H1 (cell line): Measurements from ENCODE around the gene PRR30. TPM values are rescaled to one million over a fixed set of nuclear protein-coding genes. Genes with fewer than 3 reads are reported as not detected.

ENCODE experiments used
- CTCF ChIA-PET: fragments of 300-600 bp; sonication (Branson Sonifier 250); formaldehyde crosslinking; loops from one replicate; lab custom pipeline; 2021; ENCODE audit not compliant: partially characterized antibody; lab: Charles Lee
- POLR2A ChIA-PET: fragments of 300-600 bp; sonication (Branson Sonifier 250); formaldehyde crosslinking; loops from one replicate; lab custom pipeline; 2021; ENCODE audit warnings: inconsistent platforms; ENCODE audit not compliant: partially characterized antibody; lab: Charles Lee
- DNase-seq, 2 experiments: peaks; one replicate each; pipeline versions ENCODE4 v3.0.0 to v3.0.0-alpha.2; 2010 to 2022; ENCODE audit warnings: low spot score in 2 of 2, low read depth in 1 of 2, mixed read lengths in 1 of 2
- FAIRE-seq: peaks from 2 replicates; lab custom pipeline; 2011; peaks lifted over from hg19 to GRCh38; lab: Jason Lieb, UNC
- H2AFZ ChIP-seq: 2 replicates; pipeline ENCODE4 v1.8.1; 2012; ENCODE audit warnings: low read length, inconsistent platforms
- H2AK5ac ChIP-seq: 2 replicates; pipeline ENCODE4 v1.6.1; 2013; ENCODE audit warnings: low read depth, low read length
- H2BK120ac ChIP-seq: replicated peaks from 2 replicates; pipeline ENCODE3; 2013; ENCODE audit warnings: low read depth, low read length, inconsistent platforms
- H2BK12ac ChIP-seq: 2 replicates; pipeline ENCODE4 v1.6.1; 2013; ENCODE audit warnings: low read depth, low read length
- H2BK15ac ChIP-seq: 2 replicates; pipeline ENCODE4 v1.6.1; 2013; ENCODE audit warnings: low read length
- H2BK20ac ChIP-seq: 2 replicates; pipeline ENCODE4 v1.6.1; 2013; ENCODE audit warnings: low read length
- H2BK5ac ChIP-seq: 2 replicates; pipeline ENCODE4 v1.6.1; 2013; ENCODE audit warnings: low read depth, low read length
- H3K14ac ChIP-seq: 2 replicates; pipeline ENCODE4 v1.6.1; 2013; ENCODE audit warnings: inconsistent platforms; ENCODE audit not compliant: insufficient read length
- H3K18ac ChIP-seq: 2 replicates; pipeline ENCODE4 v1.6.1; 2013; ENCODE audit warnings: low read length; ENCODE audit errors: extremely low read depth
- H3K23ac ChIP-seq: 2 replicates; pipeline ENCODE4 v1.6.1; 2013; ENCODE audit warnings: inconsistent platforms; ENCODE audit not compliant: insufficient read length
- H3K23me2 ChIP-seq: 2 replicates; pipeline ENCODE4 v1.6.1; 2013; ENCODE audit warnings: low read depth, low read length
- H3K27ac ChIP-seq: 2 replicates; pipeline ENCODE4 v1.6.1; 2011; ENCODE audit warnings: low read depth, low read length, inconsistent platforms
- H3K27me3 ChIP-seq, 4 experiments: replicated peaks in 1 of 4; 1 replicate in 1 of 4; 2 replicates in 3 of 4; pipeline versions ENCODE4 v1.6.1 to v1.8.1; 2011 to 2013; ENCODE audit warnings: low read length in 3 of 4, mild to moderate bottlenecking in 3 of 4, inconsistent platforms in 2 of 4, mixed read lengths in 2 of 4, moderate library complexity in 1 of 4; ENCODE audit not compliant: control insufficient read depth in 3 of 4, insufficient read depth in 3 of 4; ENCODE audit errors: extremely low read depth in 1 of 4
- H3K36me3 ChIP-seq, 4 experiments: 2 replicates each; pipeline versions ENCODE4 v1.6.1 to v1.8.1; 2011 to 2013; ENCODE audit warnings: mild to moderate bottlenecking in 4 of 4, low read length in 3 of 4, moderate library complexity in 2 of 4, control low read depth in 1 of 4, inconsistent platforms in 1 of 4; ENCODE audit not compliant: insufficient read depth in 4 of 4, control insufficient read depth in 2 of 4
- H3K4ac ChIP-seq: replicated peaks from 2 replicates; pipeline ENCODE3; 2013; ENCODE audit warnings: low read length, low read depth, mixed read lengths, inconsistent platforms; ENCODE audit not compliant: insufficient read length
- H3K4me1 ChIP-seq, 4 experiments: replicated peaks in 1 of 4; 1 replicate in 1 of 4; 2 replicates in 3 of 4; pipeline versions ENCODE4 v1.6.1 to v1.8.1; 2011 to 2013; ENCODE audit warnings: low read length in 3 of 4, inconsistent platforms in 2 of 4, mixed read lengths in 1 of 4; ENCODE audit not compliant: insufficient read depth in 4 of 4, control insufficient read depth in 3 of 4
- H3K4me2 ChIP-seq, 2 experiments: 2 replicates each; pipeline versions ENCODE4 v1.6.1 to v1.8.1; 2011 to 2013; ENCODE audit warnings: low read depth in 2 of 2, low read length in 2 of 2, control low read depth in 1 of 2, inconsistent platforms in 1 of 2, mild to moderate bottlenecking in 1 of 2; ENCODE audit not compliant: insufficient read depth in 1 of 2
- H3K4me3 ChIP-seq, 4 experiments: fragments of 200-600, 300-600 bp in 1 of 4; sonication (generic), shearing (Covaris generic), sonication (Bioruptor Twin) in 1 of 4; 2 replicates each; pipeline versions ENCODE4 v1.5.1 to v1.8.1; 2011 to 2016; ENCODE audit warnings: low read length in 4 of 4, low read depth in 3 of 4, control low read depth in 2 of 4, inconsistent platforms in 2 of 4, mild to moderate bottlenecking in 2 of 4, mixed read lengths in 1 of 4, moderate library complexity in 1 of 4; ENCODE audit not compliant: insufficient read depth in 2 of 4; ENCODE audit errors: extremely low read depth in 1 of 4
- H3K56ac ChIP-seq: replicated peaks from 2 replicates; pipeline ENCODE3; 2013; ENCODE audit warnings: low read depth, mild to moderate bottlenecking, mixed read lengths, low read length, inconsistent platforms; ENCODE audit not compliant: insufficient read length
- H3K79me1 ChIP-seq: 2 replicates; pipeline ENCODE4 v1.6.1; 2013; ENCODE audit warnings: low read depth, low read length, control low read depth
- H3K79me2 ChIP-seq, 2 experiments: 2 replicates each; pipeline versions ENCODE4 v1.6.1 to v1.8.1; 2012 to 2013; ENCODE audit warnings: low read length in 2 of 2, mild to moderate bottlenecking in 2 of 2, inconsistent platforms in 1 of 2; ENCODE audit not compliant: insufficient read depth in 2 of 2, control insufficient read depth in 1 of 2
- H3K9ac ChIP-seq, 4 experiments: replicated peaks in 1 of 4; 1 replicate in 1 of 4; 2 replicates in 3 of 4; pipeline versions ENCODE4 v1.6.1 to v1.8.1; 2011 to 2013; ENCODE audit warnings: low read depth in 3 of 4, low read length in 3 of 4, control low read depth in 2 of 4, mild to moderate bottlenecking in 2 of 4, moderate library complexity in 2 of 4, inconsistent platforms in 1 of 4; ENCODE audit errors: extremely low read depth in 1 of 4
- H3K9me3 ChIP-seq, 2 experiments: 2 replicates each; pipeline versions ENCODE4 v1.6.1 to v1.8.1; 2012 to 2013; ENCODE audit warnings: mild to moderate bottlenecking in 2 of 2, moderate library complexity in 2 of 2, control low read depth in 1 of 2, inconsistent platforms in 1 of 2, low read depth in 1 of 2, low read length in 1 of 2, mixed read lengths in 1 of 2; ENCODE audit not compliant: insufficient read depth in 2 of 2
- H4K20me1 ChIP-seq, 2 experiments: replicated peaks in 1 of 2; 2 replicates each; pipeline versions ENCODE3 to v1.8.1; 2011 to 2013; ENCODE audit warnings: inconsistent platforms in 2 of 2, low read length in 2 of 2, mild to moderate bottlenecking in 1 of 2; ENCODE audit not compliant: insufficient read depth in 2 of 2, control insufficient read depth in 1 of 2
- H4K5ac ChIP-seq: 2 replicates; pipeline ENCODE4 v1.6.1; 2013; ENCODE audit warnings: low read length, low read depth, mixed read lengths, inconsistent platforms; ENCODE audit not compliant: insufficient read length
- H4K8ac ChIP-seq: 2 replicates; pipeline ENCODE4 v1.8.0; 2013; ENCODE audit warnings: mild to moderate bottlenecking, moderate library complexity, low read length, inconsistent platforms; ENCODE audit not compliant: insufficient read depth; ENCODE audit errors: extremely low read depth
- H4K91ac ChIP-seq: replicated peaks from 2 replicates; pipeline ENCODE3; 2013; ENCODE audit warnings: low read length, mixed read lengths, inconsistent platforms; ENCODE audit not compliant: insufficient read length
- ATF3 ChIP-seq: IDR thresholded peaks from 2 replicates; pipeline ENCODE4 v1.6.1; 2011; ENCODE audit warnings: low read depth, mild to moderate bottlenecking, low read length; ENCODE audit not compliant: insufficient read depth
- CHD1 ChIP-seq: IDR thresholded peaks from 2 replicates; pipeline ENCODE4 v1.6.1; 2012; ENCODE audit warnings: low read depth, low read length, improper control_type of control experiment
- EZH2 ChIP-seq: fragments of 200-600 bp; sonication (generic); IDR thresholded peaks from 2 replicates; pipeline ENCODE4 v1.7.1; 2012; ENCODE audit warnings: low read depth, mild to moderate bottlenecking, moderate library complexity, low read length, inconsistent platforms; ENCODE audit not compliant: severe bottlenecking
- GTF2F1 ChIP-seq: IDR thresholded peaks from 2 replicates; pipeline ENCODE4 v1.6.1; 2012; ENCODE audit warnings: low read depth, low read length, improper control_type of control experiment, borderline replicate concordance
- JUND ChIP-seq: IDR thresholded peaks from 2 replicates; pipeline ENCODE4 v1.6.1; 2011; ENCODE audit warnings: mild to moderate bottlenecking, improper control_type of control experiment, low read length
- KDM1A ChIP-seq: fragments of 200-600, 300-600 bp; sonication (generic); IDR thresholded peaks from 2 replicates; pipeline ENCODE4 v1.7.1; 2016; ENCODE audit warnings: mild to moderate bottlenecking, low read length, borderline replicate concordance
- KDM4A ChIP-seq: IDR thresholded peaks from one replicate; pipeline ENCODE4 v1.7.1; 2012; ENCODE audit warnings: low read depth, mild to moderate bottlenecking, moderate library complexity, low read length, inconsistent platforms; ENCODE audit not compliant: severe bottlenecking
- MAFK ChIP-seq: IDR thresholded peaks from 2 replicates; pipeline ENCODE4 v1.6.1; 2012; ENCODE audit warnings: low read depth, mild to moderate bottlenecking, improper control_type of control experiment, low read length
- RNF2 ChIP-seq: fragments of 200-900, 300-1000 bp; sonication (generic); IDR thresholded peaks from 2 replicates; pipeline ENCODE4 v1.7.1; 2016; ENCODE audit warnings: borderline replicate concordance, low read depth, mild to moderate bottlenecking, antibody characterized with exemption, low read length; ENCODE audit not compliant: poor library complexity, severe bottlenecking; ENCODE audit errors: missing control alignments
- SIRT6 ChIP-seq: IDR thresholded peaks from one replicate; pipeline ENCODE4 v1.7.1; 2012; ENCODE audit warnings: low read length, inconsistent platforms
- TAF7 ChIP-seq: optimal IDR thresholded peaks from 2 replicates; pipeline ENCODE3; 2011; ENCODE audit warnings: low read depth, mild to moderate bottlenecking, inconsistent platforms, low read length, moderate library complexity, borderline replicate concordance
- WGBS, 2 experiments: shearing (Covaris generic) in 1 of 2; methylation state at CpG; one replicate each; pipeline versions ENCODE4 v1.1.6 to v1.1.7; 2013 to 2015; ENCODE audit warnings: low lambda C conversion rate in 2 of 2, mixed read lengths in 2 of 2, inconsistent platforms in 1 of 2, low coverage in 1 of 2, missing lambda C conversion rate in 1 of 2; ENCODE audit not compliant: insufficient replicate concordance in 2 of 2, insufficient coverage in 1 of 2, insufficient read length in 1 of 2; ENCODE audit errors: extremely low coverage in 1 of 2, missing lambda C conversion rate in 1 of 2; 5-methylcytosine and 5-hydroxymethylcytosine counted together
- polyA plus RNA-seq, 7 experiments: library from polyadenylated mRNA; depleted of rRNA in 3 of 7; stranded (reverse) in 5 of 7; unstranded in 2 of 7; fragments of >200 nt in 5 of 7; fragments of 200-250 nt in 2 of 7; gene quantifications; 1 replicate in 5 of 7; 2 replicates in 1 of 7; 4 replicates in 1 of 7; pipeline versions ENCODE4 v1.2.1 to v1.2.3, GENCODE V29; 2011 to 2013; ENCODE audit warnings: missing spikeins in 2 of 7, mixed read lengths in 2 of 7
- total RNA-seq: library from RNA; stranded (reverse); fragmentation: NEBNext Ultra II Directional; extraction: Animal tissue kit (Norgen Biotek cat#: 25700); gene quantifications from 2 replicates; pipeline ENCODE4 v1.2.1, GENCODE V29; 2021

Gene PRR30
- total and polyA plus RNA-seq, 2 of the 8 experiments (the other 6 are each of a cell fraction or from before 2014, with no cell fraction given), result not detected

GRCh38 chr2:27105981-27106380 is 33.2 kb downstream of the PRR30 start:
- H4K5ac ChIP-seq, result no peak overlapping the region
- H2BK120ac ChIP-seq, result no peak overlapping the region
- H2BK12ac ChIP-seq, result no peak overlapping the region
- H3K79me2 ChIP-seq, result no peaks in the 10 kb centered on the region
- 74% methylated on average over 3 of the region's 3 CpGs; no CpG with 5 or more reads in 1 of the 2 experiments for WGBS, 2 experiments
- no peak overlapping the region for H4K8ac ChIP-seq
- H3K23ac ChIP-seq, result no peak overlapping the region
- H3K27me3 ChIP-seq, result no peaks in the 10 kb centered on the region; a peak in 1 of 7 replicates
- no peak overlapping the region for H3K4me3 ChIP-seq
- H3K4me1 ChIP-seq, result no peaks in the 10 kb centered on the region; a peak in 1 of 7 replicates
- no peak for DNase-seq
- H3K23me2 ChIP-seq, result no peaks in the 10 kb centered on the region
- no peak overlapping the region for H3K9ac ChIP-seq
- no peak overlapping the region for H2AFZ ChIP-seq
- TF ChIP-seq JUND (no peak), SIRT6 (no peak), KDM4A (no peak), ATF3 (no peak), GTF2F1 (no peak), MAFK (no peak), RNF2 (no peak), TAF7 (no peak), KDM1A (no peak), CHD1 (no peak), EZH2 (no peak)
- TF ChIP-seq, all 59 proteins: peak for 0
- Histone ChIP-seq H3K4ac (no peak overlapping the region), H4K20me1 (no peaks in the 10 kb centered on the region), H3K9me3 (no peaks in the 10 kb centered on the region), H2BK15ac (no peak overlapping the region), H3K4me2 (no peak overlapping the region), H3K18ac (no peak overlapping the region), H3K56ac (no peak overlapping the region), H4K91ac (no peak overlapping the region), H2AK5ac (no peak overlapping the region), H3K14ac (no peak overlapping the region), H2BK20ac (no peak overlapping the region), H3K27ac (no peak overlapping the region), H3K79me1 (no peaks in the 10 kb centered on the region), H3K36me3 (no peaks in the 10 kb centered on the region), H2BK5ac (no peak overlapping the region)
- FAIRE-seq, result no peak
- ChIA-PET POLR2A (interaction anchor here (0.6 to 1.4 kb wide), 3 partner anchors 19 to 26 kb away, joined by 3 to 5 read pairs (median 3); partner anchors contain the start of gene KHK), CTCF (interaction anchor here (0.6 to 12.7 kb wide), 11 partner anchors 5 to 176 kb away, joined by 3 to 120 read pairs (median 4); partner anchors contain the start of genes PREB and TRIM54)
